ENCODE data around the gene CFAP43.
"Not testable (repeated sequence)": the region's sequence is repeated elsewhere in the genome, so short reads cannot be mapped to it uniquely, and the experiment has no call there.

The CFAP43 gene

DNA sequence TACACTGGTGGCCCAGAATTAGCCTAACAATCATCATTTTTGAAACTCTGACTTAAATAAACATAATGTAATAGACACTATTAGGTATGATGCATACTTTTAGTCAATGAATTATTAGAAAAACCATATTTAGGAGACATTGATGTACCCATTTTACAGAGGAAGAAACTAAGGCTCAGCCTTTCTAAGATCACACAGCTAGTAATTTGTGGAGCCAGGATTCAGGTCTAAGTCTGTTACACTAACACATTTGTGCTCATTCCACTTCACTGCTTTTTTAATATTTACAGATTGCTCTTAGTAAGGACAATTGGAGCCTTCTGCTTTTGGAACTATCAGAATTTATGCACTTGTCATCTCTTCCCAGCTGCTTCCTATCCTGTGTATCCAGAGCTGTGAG, 8.9 kb downstream of the CFAP43 start:
- DNase-seq (ENCODE audit: low read depth in 2 of 2), result no peak

DNA sequence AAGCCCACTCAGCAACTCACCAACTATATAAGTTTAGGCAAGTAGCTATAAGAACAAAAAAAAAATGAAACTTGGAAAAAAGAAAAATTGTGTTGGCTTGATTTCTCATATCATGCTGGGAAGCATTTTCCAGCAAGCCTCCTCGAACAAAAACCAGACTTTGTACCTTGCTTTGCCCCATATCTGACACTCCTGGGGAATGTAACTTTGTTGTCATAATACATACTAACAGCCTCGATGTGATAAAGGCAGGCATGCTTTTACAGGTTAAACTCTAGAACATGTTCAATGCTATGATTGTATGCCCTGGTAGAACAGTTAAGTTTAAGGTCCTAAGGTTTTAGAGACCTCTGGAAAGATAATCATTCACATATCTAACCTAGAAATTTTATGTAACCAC, 11.6 kb downstream of the CFAP43 start:
- DNase-seq (ENCODE audit: low read depth in 2 of 2), result no peak

DNA sequence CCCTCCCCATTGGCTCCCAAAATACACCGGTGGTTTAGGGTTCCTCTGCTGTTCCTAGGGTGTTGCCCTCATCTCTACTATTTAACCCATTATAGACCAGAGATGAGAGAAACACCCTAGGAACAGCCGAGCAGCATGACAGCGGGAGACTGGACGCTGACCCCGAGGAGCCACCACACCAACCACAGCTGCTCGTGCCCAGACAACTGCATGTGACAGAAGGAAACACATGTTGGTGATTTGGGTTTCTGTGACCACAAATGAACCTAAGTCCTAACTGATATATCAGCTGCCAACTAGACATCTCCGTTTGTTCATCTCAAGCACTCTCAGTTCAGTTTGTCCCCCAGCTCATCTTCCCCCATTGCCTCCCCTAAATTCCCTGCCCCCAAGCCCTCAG, 13.4 kb downstream of the CFAP43 start:
- no peak for DNase-seq (ENCODE audit: low read depth in 2 of 2)

DNA sequence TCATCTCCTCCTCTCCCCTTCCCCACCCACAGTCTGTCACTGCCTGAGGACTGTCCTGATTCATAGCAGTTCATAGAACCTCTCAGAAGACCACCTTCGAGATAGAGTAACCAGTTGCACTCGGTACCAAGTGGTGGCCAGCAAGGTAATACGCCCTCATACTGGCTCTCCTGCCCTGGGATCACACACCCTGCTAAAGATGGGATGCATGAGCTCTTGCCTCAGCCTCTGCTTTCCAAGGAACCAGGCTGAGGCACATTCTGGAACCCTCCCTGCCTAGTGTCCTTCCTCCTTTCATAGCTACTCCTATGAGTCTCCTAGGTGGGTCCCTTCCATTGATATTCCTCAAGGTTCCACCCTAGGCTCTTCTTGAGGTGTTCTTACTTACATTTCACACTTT, 15.5 kb downstream of the CFAP43 start:
- DNase-seq (ENCODE audit: low read depth in 2 of 2), result no peak

DNA sequence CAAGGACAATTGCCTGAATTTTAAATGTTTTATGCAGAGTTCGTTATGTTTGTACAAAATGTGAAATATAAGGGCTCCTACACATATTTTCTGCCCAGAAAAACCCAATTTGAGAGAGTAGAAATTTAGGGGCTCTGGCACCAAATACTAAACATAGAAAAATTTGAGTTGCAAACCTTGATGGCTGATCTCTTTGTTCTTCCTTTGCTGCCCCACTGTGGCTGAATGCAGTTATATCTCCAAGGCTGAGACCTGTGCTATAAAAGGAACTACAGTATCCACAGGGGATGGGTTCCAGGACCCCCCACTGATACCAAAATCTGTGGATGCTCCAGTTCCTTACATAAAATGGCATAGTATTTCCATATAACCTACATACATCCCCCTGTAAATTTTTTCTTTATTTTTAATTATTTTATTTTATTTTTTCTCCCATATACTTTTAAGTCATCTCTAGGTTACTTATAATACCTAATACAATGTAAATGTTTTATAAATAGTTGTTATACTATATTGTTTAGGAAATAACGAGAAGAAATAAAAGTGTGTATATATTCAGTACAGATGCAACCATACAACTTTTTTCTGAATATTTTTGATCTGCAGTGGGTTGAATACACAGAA, 22.5 kb downstream of the CFAP43 start:
- no peak for DNase-seq (ENCODE audit: low read depth in 2 of 2)

DNA sequence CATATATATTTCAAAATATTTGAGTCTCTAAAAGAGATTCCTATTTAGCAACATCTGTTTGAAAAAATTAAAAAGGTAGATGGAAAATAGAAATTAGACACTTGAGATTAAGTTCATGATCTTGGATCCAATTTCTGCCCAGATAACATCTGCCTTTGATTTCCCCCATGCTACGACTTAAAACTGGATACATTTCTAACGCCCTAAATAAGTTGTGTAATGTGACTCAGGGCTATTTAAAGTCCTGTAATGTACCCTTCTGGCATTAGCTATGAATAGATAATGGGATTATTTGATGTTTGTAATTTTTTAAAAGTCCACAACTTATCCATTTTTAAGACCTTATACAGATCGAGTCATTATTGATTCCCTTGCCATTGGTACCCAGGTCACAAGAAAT, 23.4 kb downstream of the CFAP43 start:
- DNase-seq (ENCODE audit: low read depth in 2 of 2), result no peak

DNA sequence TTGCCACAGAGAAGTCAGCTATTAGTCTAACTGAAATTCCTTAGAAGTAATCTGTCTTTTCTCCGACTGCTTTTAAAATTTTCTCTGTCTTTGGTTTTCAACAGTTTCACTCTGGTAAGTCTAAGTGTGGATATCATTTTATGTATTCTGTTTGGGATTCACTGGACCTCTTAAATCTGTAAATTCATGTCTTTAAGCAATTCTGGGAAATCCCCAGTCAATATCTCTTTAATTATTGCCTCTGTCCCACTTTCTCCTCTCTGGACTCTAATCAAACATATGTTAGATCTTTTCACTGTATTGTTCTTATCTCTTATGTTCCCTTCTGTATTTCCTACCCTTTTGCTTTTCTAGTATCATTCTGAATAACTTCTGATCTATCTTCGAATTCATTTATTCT, 29.9 kb downstream of the CFAP43 start:
- no peak for DNase-seq (ENCODE audit: low read depth in 2 of 2)

DNA sequence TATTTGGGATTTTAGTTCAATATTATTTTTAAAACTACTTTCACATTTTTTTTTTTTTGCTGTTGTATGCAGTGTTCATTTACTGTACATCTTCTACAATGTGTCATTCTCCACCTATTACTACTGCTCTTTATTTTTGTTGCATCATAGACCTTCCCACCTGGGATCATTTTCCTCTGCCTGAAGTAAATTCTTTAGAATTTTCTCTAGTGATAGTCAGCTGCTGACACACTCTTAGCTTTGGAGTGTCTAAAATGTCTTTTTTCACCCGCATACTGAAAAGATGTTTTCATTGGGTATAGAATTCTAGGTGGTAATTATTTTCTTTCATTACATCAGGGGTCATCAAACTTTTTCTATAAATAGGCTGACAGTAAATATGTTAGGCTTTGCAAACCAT, 30.5 kb downstream of the CFAP43 start:
- no peak for DNase-seq (ENCODE audit: low read depth in 2 of 2)

DNA sequence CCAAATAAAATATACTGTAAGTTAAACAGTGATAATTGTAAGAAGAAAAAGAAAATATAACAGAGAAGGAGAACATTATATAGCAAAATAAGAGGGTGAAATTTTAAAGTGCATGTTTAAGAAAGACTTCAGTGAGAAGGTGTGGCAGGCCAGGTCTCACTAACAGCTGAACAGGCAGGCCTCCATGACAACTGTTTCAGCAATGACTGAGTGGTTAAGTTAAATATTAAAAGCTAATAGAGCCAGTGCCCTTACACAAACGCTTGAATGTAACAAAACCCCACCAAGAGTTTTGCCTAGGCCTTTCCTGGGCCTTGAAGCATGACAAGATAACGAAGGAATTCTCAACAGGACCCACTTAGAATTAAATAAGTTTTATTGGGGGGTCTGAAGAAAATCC, 32.6 kb downstream of the CFAP43 start:
- DNase-seq (ENCODE audit: low read depth in 2 of 2), result no peak

DNA sequence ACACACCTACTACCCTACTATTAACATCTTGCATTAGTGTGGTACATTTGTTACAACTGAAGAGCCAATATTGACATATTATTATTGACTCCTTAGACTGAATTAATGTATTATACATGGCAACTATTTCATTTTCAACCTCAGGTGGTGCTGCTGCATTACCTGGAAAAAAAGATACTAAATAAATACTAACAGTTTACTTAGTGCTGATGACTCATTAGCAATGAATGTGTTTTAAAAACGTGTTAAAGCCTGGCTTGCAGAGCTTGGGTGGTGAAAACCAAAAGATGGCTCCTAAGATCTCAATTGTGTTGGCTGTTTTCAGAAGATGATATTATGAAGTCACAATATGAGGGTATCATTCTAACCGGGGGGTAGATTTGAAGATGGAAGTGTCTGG, 34.8 kb downstream of the CFAP43 start:
- DNase-seq (ENCODE audit: low read depth in 2 of 2), result no peak

DNA sequence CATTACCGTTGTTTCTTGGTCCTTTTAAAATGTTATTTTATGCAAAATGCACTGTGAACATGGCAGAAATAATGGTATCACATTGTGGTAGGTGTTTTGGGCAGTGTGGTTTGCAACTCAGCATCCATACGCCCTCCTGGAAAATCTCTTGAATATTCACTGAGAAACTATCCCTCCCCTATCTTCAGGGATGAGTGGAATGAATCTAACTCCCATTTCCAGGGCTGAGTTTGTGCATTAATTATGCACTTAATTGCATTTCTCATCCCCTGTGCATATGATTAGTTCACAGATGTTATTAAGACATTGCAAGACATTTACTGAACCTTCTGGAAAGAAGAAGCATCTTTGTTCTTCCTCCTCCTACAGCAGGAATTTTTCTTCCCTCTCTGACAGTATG, 36.5 kb downstream of the CFAP43 start:
- no peak for DNase-seq (ENCODE audit: low read depth in 2 of 2)

DNA sequence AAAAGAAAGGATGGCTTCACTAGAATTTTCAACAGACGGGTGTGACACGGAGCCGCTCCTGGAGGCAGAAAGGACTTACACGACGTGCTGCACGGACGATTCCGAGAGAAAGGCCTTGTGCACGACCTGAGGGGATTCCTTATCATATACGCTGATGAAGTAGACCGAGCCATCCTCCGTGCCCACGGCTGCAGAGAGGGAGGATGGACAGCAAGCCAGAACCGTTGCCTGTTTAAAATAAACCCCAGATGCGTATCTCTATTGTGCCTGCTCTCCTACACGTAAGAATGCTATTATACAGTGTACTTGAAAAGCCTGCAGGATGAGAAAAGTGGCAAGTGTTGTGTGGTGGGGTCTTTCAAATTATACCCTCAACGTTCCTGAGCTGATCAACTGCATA, 38.4 kb downstream of the CFAP43 start:
- no peak for DNase-seq (ENCODE audit: low read depth in 2 of 2)

DNA sequence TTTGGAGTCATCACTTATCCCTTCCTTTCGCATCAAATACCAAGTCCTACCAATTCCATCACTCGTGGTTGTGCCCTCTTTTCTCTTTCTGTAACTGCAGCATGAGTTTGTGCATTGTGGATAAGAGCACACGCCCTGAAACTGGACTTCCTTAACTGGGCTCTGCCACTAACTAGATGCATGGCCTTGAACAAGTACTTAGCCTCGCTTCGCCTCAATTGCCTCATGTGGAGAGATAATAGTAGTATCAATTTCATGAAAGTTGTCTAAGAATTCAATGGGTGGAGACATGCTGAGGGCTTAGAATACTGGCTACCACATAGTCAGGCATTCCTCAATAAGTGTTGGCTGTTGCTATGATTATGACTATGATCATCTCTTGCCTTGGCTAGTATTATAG, 41.5 kb downstream of the CFAP43 start:
- DNase-seq (ENCODE audit: low read depth in 2 of 2), result no peak

DNA sequence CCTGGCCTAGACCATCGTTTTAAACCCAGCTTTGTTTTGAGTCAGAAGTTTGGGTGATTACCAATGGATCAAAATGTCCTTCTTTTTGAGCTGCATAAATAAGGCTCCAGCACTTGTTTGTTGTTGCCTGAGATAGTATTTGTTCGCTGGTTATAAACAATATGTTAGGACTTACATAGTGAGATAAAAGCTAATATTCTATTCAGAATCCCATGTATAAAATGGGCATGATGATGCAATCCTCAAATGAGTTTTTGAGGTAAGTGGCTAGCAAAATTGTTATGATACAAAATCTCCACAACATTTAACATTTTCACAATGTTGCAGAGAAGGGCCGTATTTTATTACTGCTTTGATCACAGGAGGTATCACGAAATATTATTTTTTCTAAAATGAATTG, 48.5 kb downstream of the CFAP43 start:
- no peak for DNase-seq (ENCODE audit: low read depth in 2 of 2)

DNA sequence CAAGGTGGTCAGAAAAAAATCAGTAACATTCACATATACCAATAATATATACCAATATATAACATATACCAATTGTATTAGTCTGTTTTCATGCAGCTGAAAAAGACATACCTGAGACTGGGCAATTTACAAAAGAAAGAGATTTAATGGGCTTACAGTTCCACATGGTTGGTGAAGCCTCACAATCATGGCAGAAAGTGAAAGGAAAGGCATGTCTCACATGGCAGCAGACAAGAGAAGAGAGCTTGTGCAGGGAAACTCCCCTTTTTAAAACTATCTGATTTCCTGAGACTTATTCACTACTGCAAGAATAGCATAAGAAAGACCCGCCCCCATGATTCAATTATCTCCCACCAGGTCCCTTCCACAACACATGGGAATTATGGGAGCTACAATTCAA, 58.0 kb downstream of the CFAP43 start:
- not testable (repeated sequence) for DNase-seq (ENCODE audit: low read depth in 2 of 2)

DNA sequence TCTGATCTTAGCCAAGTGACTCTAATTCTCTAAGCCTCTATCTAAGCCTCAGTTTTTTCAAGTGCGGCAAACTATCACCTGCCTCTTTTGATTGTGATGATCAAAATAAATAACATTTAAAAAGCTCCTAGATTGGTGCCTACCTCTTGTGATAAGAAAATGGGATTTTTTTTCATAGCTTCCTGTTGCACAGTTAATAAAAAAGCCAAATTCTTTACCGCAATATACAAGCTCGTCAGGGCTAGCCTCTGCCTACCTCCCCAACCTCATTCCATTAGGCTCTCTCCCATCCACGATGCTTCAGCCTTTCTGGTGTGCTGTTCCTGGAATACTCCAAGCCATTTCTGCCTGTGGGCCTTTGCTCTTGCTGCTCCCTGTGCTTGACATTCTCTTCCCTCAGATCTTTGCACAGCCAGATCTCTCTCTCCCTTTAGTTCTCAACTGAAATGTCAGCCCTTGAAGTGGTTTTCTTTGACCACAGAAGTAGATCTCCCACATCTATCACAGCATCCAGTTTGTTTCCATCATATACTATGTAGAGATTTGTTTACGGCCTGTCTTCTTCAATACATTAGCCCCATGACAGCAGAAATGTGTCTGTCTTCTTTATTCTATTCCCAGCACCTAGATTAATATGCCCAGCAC, 61.4 kb downstream of the CFAP43 start:
- no peak for DNase-seq (ENCODE audit: low read depth in 2 of 2)

DNA sequence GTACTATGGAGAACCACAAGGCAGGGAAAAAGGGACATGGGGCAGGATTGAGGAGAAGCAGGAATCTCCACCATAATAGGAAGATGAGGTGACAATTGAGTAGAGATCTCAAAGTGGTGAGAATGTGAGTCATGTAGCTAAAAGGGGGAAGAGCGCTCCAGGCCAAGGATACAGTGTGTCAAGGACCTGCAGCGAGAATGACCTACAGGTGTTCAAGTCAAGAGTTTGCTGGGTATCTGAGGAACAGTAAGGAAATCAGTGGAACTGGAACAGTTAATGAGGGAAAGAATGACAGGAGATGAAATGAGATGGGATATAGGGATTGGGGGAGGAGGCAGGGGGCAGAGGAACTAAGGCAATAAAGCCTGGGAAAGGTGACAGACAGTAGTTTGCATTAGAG, 76.6 kb downstream of the CFAP43 start:
- DNase-seq (ENCODE audit: low read depth in 2 of 2), result no peak

DNA sequence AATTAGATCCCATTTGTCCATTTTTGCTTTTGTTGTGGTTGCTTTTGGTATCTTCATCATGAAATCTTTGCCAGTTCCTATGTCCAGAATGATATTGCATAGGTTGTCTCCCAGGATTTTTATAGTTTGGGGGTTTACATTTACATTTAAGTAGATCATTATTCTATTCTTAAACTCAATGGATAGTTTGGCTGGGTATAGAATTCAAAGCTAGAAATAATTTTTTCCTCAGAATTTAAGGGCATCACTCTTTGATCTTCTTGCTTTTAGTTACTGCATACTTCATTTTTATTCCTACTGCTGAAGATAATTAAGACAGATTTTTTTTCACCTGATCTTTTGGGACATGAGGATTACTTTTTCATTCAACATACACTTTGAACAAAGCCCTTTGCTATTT, 80.4 kb downstream of the CFAP43 start:
- DNase-seq (ENCODE audit: low read depth in 2 of 2), result no peak

DNA sequence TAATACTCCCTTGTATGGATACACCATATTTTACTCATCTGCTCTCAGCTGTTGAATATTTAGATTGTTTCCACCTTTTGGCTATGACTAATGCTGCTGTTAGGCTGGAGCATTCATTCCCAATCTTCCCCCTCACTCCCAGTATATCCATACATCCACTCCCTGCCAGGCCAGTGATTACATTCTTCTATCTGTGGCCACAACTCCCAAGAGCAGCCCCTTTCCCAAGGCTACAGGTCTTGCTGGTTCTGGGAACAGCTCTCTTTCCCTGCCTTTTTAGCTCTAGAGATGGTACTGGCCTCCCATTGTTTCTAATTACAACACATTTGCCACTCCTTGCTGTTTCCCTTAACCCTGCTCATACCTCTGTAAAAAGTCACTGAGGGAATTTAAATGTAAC, 82.0 kb downstream of the CFAP43 start:
- no peak for DNase-seq (ENCODE audit: low read depth in 2 of 2)

DNA sequence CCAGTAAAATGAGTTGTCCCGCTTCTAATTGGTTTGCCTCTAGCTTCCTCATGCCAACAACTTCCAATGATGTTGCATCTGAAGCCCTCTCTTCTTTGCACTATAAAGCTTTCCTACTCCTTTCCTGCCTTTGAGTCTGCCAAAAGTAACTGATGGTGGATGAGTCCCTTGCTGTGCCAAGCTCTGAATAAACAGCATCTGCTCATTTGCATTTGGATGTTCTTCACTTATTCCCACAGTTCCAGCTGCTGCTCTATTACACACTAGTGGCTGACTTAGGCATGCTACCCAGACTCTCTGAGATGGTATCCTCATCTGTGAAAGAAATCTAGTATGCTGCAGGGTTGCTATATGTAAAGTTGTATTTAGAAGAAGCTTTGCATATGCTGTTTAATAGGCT, 85.3 kb downstream of the CFAP43 start:
- no peak for DNase-seq (ENCODE audit: low read depth in 2 of 2)

DNA sequence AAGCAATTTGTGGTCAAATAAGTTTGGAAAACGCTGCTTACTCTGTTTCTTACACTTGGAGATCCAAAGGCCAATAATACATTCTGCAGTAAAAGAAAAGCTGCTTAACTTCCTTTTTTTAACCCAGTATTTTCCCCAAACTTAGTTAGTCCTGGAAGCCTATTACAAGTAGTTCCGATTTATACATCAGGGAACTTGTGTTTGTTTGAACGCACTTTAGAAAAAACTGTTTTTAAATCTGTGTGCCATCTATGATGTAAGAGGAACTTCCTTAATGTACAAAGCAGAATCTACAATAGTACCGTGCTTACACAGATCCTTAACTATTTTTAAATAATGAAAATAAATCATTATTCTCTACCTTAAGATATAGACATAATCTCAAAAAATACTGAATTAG, 87.2 kb downstream of the CFAP43 start:
- no peak for DNase-seq (ENCODE audit: low read depth in 2 of 2)

DNA sequence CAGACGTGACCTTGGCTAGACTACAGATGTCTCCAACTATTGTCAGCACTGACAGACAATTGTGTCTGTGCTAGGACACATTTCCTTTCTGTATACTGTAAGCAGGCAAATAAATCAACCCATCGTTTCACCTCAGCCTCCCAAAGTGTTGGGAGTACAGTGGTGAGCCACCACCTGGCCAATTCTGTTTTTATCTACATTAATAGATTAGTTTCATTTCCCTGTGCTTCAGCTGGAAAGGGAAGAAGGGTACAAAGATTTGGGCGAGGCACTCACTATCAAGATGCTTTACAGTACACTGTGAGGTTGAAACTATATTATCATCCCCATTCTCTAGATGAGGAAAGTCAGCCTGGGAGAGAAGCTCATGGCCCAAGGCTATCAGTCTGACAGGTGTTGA, 88.3 kb downstream of the CFAP43 start:
- no peak for DNase-seq (ENCODE audit: low read depth in 2 of 2)

DNA sequence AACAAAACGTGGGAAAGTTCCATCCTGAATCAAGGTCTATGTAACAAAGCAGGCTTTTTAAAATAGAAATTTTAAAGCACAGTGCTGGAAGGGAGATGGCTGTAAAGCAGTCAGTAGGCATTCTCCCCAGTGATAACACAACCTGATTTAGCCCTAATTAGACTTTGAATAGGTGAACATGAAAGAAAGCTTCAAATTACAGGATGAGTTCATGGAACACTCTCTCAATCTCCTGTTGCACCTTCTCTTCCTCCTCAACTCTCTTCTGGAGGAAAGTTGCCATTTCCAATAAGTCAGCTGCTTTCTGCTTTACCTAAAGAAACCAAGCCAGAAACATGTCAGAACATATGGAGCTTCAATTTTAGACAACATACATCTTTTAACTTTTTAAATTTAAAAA, 90.1 kb downstream of the CFAP43 start:
- no peak for DNase-seq (ENCODE audit: low read depth in 2 of 2)

DNA sequence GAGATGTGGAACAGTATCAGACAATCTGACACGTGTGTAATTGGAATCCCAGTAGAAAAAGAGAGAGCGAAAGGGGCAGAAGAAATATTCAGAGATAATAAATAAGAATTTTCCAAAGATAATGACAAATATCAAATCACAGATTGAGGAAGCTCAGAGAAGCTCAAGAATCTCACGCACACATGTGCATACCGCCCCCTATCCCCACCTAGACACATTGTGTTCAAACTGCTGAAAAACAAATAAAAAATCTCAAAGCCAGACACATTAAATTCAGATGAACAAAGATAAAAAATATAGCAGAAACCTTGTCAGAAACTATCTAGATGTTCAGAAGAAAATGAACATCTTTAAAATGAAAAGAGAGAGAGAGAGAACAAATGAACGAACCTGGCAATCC, 92.9 kb downstream of the CFAP43 start:
- DNase-seq (ENCODE audit: low read depth in 2 of 2), result no peak

Measured in stimulated activated CD8-positive, alpha-beta memory T cell treated with anti-CD3 and anti-CD28 coated beads, Interleukin-7, amount 100 ng/mL, for 1 hour (primary cell).